HepG2 (cell line): Measurements from ENCODE around the gene HIPK4. TPM values are rescaled to one million over a fixed set of nuclear protein-coding genes. Genes with fewer than 3 reads are reported as not detected.

ENCODE experiments used
- CEBPB ChIP-seq: IDR thresholded peaks from 2 replicates; pipeline ENCODE4 v1.6.1; 2011; ENCODE audit warnings: low read depth, low read length, improper control_type of control experiment, borderline replicate concordance
- CHD4 ChIP-seq: fragments of 200-600 bp; sonication (generic); IDR thresholded peaks from 2 replicates; pipeline ENCODE4 v1.7.0; 2017; ENCODE audit warnings: mild to moderate bottlenecking, low read length, borderline replicate concordance
- FOXA3 ChIP-seq: IDR thresholded peaks from 2 replicates; pipeline ENCODE4 v1.6.1; 2016; ENCODE audit warnings: missing genetic modification reagents, missing compliant biosample characterization
- HNRNPLL ChIP-seq: fragments of 200-400 bp; formaldehyde crosslinking; IDR thresholded peaks from 2 replicates; pipeline ENCODE4 v1.6.1; 2017; ENCODE audit warnings: mild to moderate bottlenecking, low read depth, low read length; ENCODE audit not compliant: poor library complexity, severe bottlenecking
- ISX ChIP-seq: sonication (generic); formaldehyde crosslinking; conservative IDR thresholded peaks from 2 replicates; pipeline ENCODE4 v1.5.0; 2020; ENCODE audit warnings: missing genetic modification reagents
- JUND ChIP-seq: sonication (generic); formaldehyde crosslinking; IDR thresholded peaks from 2 replicates; pipeline ENCODE4 v1.8.0; 2022; ENCODE audit warnings: mild to moderate bottlenecking, missing genetic modification reagents
- NCOA1 ChIP-seq: sonication (generic); formaldehyde crosslinking; IDR thresholded peaks from 2 replicates; pipeline ENCODE4 v1.9.0; 2021; ENCODE audit warnings: missing genetic modification reagents
- NR3C1 ChIP-seq: sonication (generic); formaldehyde crosslinking; IDR thresholded peaks from 2 replicates; pipeline ENCODE4 v1.4.0; 2020; ENCODE audit warnings: missing genetic modification reagents
- PLRG1 ChIP-seq: fragments of 450-650 bp; conservative IDR thresholded peaks from 2 replicates; pipeline ENCODE4 v1.6.1; 2016
- POGZ ChIP-seq: sonication (generic); formaldehyde crosslinking; IDR thresholded peaks from 2 replicates; pipeline ENCODE4 v1.4.0; 2020; ENCODE audit warnings: mild to moderate bottlenecking, missing genetic modification reagents
- STAG1 ChIP-seq: sonication (generic); formaldehyde crosslinking; IDR thresholded peaks from 2 replicates; pipeline ENCODE4 v1.4.0; 2020; ENCODE audit warnings: missing genetic modification reagents
- ZMYM3 ChIP-seq: sonication (generic); formaldehyde crosslinking; IDR thresholded peaks from 2 replicates; pipeline ENCODE4 v1.5.1; 2020; ENCODE audit warnings: mild to moderate bottlenecking, missing genetic modification reagents
- ZNF251 ChIP-seq: sonication (generic); formaldehyde crosslinking; IDR thresholded peaks from 2 replicates; pipeline ENCODE4 v1.9.0; 2021; ENCODE audit warnings: mild to moderate bottlenecking, missing genetic modification reagents
- ZNF350 ChIP-seq: sonication (generic); formaldehyde crosslinking; IDR thresholded peaks from 2 replicates; pipeline ENCODE4 v1.4.0; 2020; ENCODE audit warnings: mild to moderate bottlenecking, low read depth, missing genetic modification reagents, borderline replicate concordance
- ZNF577 ChIP-seq: sonication (generic); formaldehyde crosslinking; IDR thresholded peaks from 2 replicates; pipeline ENCODE4 v1.4.0; 2020; ENCODE audit warnings: mild to moderate bottlenecking, low read depth, missing genetic modification reagents, borderline replicate concordance
- ZNF672 ChIP-seq: sonication (generic); formaldehyde crosslinking; IDR thresholded peaks from 2 replicates; pipeline ENCODE4 v1.8.1; 2022; ENCODE audit warnings: missing genetic modification reagents
- polyA plus RNA-seq, 8 experiments: library from polyadenylated mRNA; depleted of rRNA in 3 of 8; stranded (reverse) in 7 of 8; unstranded in 1 of 8; fragments of >200 nt; fragmentation: Illumina TruSeq in 4 of 8; extraction: Trizol in 4 of 8; gene quantifications; 2 replicates each; pipeline versions ENCODE4 v1.2.1 to v1.2.3, GENCODE V29; 2011 to 2016; ENCODE audit warnings: low read depth in 4 of 8, missing spikeins in 1 of 8, mixed read lengths in 1 of 8; ENCODE audit not compliant: insufficient read depth in 1 of 8
- total RNA-seq, 5 experiments: library from RNA; depleted of rRNA; stranded (reverse); fragments of >200 nt; fragmentation: Illumina TruSeq; extraction: Trizol; gene quantifications; 2 replicates each; pipeline ENCODE4 v1.2.3, GENCODE V29; 2016; ENCODE audit warnings: low read depth in 1 of 5
- TF ChIP-seq, protein P1 (sequence below): sonication (generic); formaldehyde crosslinking; IDR thresholded peaks from 2 replicates; pipeline ENCODE4 v1.5.0; 2020; ENCODE audit warnings: mild to moderate bottlenecking, missing genetic modification reagents, moderate library complexity
- TF ChIP-seq, protein P2 (sequence below): sonication (generic); formaldehyde crosslinking; IDR thresholded peaks from 2 replicates; pipeline ENCODE4 v1.4.0; 2020; ENCODE audit warnings: missing genetic modification reagents, borderline replicate concordance
- TF ChIP-seq, protein P3 (sequence below): IDR thresholded peaks from 2 replicates; pipeline ENCODE4 v1.6.1; 2016; ENCODE audit warnings: missing compliant biosample characterization, missing genetic modification reagents, borderline replicate concordance
- TF ChIP-seq, protein P4 (sequence below): IDR thresholded peaks from 2 replicates; pipeline ENCODE4 v1.6.1; 2016; ENCODE audit warnings: low read depth, control low read depth
- TF ChIP-seq, protein P5 (sequence below): sonication (generic); formaldehyde crosslinking; IDR thresholded peaks from 2 replicates; pipeline ENCODE4 v1.9.0; 2021; ENCODE audit warnings: missing genetic modification reagents, borderline replicate concordance

Gene HIPK4
- total and polyA plus RNA-seq, 2 of the 13 experiments (the other 11 are each of a cell fraction or from before 2014, with no cell fraction given), result 0.03 TPM; not detected in 1

DNA sequence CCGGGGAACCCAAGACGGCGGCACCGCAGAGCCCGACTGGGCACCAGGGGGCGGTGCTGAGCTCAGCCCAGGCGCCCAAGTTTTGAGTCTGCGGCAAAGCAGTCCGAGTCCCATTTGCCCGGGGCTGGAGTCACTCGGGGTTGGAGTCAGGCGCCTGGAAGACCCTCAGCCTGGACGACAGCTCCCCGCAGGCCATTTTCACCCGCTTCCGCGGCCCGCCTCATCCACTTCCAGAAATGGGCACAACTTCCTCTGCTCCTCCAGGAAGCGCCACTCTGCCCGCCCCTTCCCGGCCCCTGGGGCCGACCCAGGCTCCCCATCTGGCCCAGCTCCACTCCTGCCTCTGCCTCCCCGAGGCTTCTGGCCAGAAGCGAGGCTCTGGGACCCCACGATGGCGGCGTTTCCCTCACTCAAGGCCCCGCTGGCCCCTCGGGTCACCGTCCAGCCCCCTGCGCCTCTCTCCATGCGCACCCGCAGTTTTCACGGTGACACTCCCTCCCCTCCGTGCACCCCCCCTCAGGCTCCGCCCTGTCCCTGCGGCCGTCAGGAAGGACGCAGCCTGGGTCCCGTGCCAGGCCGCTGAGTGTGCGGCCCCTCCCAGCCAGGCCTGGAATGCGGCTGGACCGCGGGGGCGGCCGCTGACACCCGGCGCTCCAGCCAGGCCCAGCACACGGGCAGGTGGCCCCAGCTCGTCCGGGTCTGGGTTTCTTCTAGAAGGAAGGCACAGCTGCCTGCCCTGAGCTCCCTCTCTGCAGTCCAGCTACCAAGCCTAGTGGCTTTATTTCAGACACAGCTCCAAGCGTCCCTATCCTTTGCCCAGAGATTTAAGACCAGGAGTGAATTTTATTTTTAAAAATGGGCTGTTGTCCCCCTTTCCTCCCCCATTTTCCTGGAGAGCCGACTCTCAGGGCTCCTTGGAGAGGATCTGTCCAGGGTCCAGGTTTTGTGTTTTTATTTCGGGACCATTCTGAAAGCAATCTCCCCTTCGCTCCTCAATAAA, 31.1 kb upstream of the HIPK4 start (continued):
- TF ChIP-seq, protein P1, sequence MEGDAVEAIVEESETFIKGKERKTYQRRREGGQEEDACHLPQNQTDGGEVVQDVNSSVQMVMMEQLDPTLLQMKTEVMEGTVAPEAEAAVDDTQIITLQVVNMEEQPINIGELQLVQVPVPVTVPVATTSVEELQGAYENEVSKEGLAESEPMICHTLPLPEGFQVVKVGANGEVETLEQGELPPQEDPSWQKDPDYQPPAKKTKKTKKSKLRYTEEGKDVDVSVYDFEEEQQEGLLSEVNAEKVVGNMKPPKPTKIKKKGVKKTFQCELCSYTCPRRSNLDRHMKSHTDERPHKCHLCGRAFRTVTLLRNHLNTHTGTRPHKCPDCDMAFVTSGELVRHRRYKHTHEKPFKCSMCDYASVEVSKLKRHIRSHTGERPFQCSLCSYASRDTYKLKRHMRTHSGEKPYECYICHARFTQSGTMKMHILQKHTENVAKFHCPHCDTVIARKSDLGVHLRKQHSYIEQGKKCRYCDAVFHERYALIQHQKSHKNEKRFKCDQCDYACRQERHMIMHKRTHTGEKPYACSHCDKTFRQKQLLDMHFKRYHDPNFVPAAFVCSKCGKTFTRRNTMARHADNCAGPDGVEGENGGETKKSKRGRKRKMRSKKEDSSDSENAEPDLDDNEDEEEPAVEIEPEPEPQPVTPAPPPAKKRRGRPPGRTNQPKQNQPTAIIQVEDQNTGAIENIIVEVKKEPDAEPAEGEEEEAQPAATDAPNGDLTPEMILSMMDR, result peak; percentile 88
- TF ChIP-seq ZNF251 (CRISPR knock-in tag), result no peak
- peak; percentile 91 for TF ChIP-seq POGZ (CRISPR knock-in tag)
- peak; percentile 83 for TF ChIP-seq ZNF350 (CRISPR knock-in tag)
- TF ChIP-seq JUND (CRISPR knock-in tag), result no peak; the same call in 1 of the 2 replicates
- peak; percentile 25 for TF ChIP-seq FOXA3 (CRISPR knock-in tag)
- TF ChIP-seq, protein P2, sequence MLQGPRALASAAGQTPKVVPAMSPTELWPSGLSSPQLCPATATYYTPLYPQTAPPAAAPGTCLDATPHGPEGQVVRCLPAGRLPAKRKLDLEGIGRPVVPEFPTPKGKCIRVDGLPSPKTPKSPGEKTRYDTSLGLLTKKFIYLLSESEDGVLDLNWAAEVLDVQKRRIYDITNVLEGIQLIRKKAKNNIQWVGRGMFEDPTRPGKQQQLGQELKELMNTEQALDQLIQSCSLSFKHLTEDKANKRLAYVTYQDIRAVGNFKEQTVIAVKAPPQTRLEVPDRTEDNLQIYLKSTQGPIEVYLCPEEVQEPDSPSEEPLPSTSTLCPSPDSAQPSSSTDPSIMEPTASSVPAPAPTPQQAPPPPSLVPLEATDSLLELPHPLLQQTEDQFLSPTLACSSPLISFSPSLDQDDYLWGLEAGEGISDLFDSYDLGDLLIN, result no peak
- TF ChIP-seq CHD4, result no peak
- TF ChIP-seq, protein P3, sequence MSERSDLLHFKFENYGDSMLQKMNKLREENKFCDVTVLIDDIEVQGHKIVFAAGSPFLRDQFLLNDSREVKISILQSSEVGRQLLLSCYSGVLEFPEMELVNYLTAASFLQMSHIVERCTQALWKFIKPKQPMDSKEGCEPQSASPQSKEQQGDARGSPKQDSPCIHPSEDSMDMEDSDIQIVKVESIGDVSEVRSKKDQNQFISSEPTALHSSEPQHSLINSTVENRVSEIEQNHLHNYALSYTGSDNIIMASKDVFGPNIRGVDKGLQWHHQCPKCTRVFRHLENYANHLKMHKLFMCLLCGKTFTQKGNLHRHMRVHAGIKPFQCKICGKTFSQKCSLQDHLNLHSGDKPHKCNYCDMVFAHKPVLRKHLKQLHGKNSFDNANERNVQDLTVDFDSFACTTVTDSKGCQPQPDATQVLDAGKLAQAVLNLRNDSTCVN (CRISPR knock-in tag), result no peak
- TF ChIP-seq ISX (CRISPR knock-in tag), result no peak
- no peak for TF ChIP-seq PLRG1
- TF ChIP-seq NR3C1 (CRISPR knock-in tag), result no peak
- peak; percentile 51 for TF ChIP-seq STAG1 (CRISPR knock-in tag)
- peak; percentile 73 for TF ChIP-seq ZMYM3 (CRISPR knock-in tag)
- TF ChIP-seq, protein P4, sequence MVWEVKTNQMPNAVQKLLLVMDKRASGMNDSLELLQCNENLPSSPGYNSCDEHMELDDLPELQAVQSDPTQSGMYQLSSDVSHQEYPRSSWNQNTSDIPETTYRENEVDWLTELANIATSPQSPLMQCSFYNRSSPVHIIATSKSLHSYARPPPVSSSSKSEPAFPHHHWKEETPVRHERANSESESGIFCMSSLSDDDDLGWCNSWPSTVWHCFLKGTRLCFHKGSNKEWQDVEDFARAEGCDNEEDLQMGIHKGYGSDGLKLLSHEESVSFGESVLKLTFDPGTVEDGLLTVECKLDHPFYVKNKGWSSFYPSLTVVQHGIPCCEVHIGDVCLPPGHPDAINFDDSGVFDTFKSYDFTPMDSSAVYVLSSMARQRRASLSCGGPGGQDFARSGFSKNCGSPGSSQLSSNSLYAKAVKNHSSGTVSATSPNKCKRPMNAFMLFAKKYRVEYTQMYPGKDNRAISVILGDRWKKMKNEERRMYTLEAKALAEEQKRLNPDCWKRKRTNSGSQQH, result peak; percentile 88
- TF ChIP-seq, protein P5, sequence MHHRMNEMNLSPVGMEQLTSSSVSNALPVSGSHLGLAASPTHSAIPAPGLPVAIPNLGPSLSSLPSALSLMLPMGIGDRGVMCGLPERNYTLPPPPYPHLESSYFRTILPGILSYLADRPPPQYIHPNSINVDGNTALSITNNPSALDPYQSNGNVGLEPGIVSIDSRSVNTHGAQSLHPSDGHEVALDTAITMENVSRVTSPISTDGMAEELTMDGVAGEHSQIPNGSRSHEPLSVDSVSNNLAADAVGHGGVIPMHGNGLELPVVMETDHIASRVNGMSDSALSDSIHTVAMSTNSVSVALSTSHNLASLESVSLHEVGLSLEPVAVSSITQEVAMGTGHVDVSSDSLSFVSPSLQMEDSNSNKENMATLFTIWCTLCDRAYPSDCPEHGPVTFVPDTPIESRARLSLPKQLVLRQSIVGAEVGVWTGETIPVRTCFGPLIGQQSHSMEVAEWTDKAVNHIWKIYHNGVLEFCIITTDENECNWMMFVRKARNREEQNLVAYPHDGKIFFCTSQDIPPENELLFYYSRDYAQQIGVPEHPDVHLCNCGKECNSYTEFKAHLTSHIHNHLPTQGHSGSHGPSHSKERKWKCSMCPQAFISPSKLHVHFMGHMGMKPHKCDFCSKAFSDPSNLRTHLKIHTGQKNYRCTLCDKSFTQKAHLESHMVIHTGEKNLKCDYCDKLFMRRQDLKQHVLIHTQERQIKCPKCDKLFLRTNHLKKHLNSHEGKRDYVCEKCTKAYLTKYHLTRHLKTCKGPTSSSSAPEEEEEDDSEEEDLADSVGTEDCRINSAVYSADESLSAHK, result 0 out of 2 replicates have a peak, but pooled peaks have one; percentile 12
- TF ChIP-seq HNRNPLL, result peak; percentile 76
- TF ChIP-seq NCOA1 (CRISPR knock-in tag), result 0 out of 2 replicates have a peak, but pooled peaks have one; percentile 25
- TF ChIP-seq ZNF577 (CRISPR knock-in tag), result no peak
- TF ChIP-seq ZNF672, result no peak
- TF ChIP-seq CEBPB, result no peak
